Skin of body (tissue), 2 donors: ENCODE data around the gene PGAM2. TPM values are rescaled to one million over a fixed set of nuclear protein-coding genes. Genes with fewer than 3 reads are reported as not detected.
"Not testable (repeated sequence)": the region's sequence is repeated elsewhere in the genome, so short reads cannot be mapped to it uniquely, and the experiment has no call there.

ENCODE experiments used
- DNase-seq: peaks from one replicate; lab custom pipeline; 2025; lab: John Stamatoyannopoulos, UW
- total RNA-seq: library from RNA; depleted of rRNA; stranded (reverse); fragments of >200 nt; gene quantifications from one replicate; pipeline ENCODE4 v1.2.3, GENCODE V29; 2014

The PGAM2 gene
- total RNA-seq, 1 donor from 2014 or later = 45.8 TPM

DNA sequence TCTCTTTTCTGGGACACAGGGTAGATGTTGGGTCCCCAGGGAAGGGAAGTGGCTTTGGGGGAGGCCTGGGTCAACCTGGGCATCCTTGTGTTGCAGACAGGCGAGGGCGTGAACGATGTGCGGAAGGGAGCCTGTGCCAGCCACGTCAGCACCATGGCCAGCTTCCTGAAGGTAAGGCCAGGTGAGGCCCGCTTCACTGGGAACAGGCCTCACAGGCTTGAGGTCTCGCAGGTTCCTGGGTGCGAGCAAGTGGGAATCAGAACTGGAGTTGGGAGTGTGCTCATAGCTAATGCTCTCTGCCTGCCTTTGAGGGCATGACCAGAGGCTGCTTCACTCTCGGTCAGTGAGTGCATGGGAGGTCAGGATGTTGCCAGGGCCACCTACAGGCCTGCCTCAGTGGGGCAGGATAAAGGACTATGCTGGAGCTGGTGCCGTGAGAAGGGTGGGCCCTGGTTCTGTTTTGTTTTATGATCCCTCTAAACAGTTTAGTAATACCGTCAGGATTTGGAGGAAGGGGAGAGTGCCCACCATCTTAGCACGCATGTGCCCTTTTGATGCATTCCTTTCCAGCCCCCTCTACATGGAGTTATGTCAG, 12.5 kb downstream of the PGAM2 start:
- DNase-seq = no peak

DNA sequence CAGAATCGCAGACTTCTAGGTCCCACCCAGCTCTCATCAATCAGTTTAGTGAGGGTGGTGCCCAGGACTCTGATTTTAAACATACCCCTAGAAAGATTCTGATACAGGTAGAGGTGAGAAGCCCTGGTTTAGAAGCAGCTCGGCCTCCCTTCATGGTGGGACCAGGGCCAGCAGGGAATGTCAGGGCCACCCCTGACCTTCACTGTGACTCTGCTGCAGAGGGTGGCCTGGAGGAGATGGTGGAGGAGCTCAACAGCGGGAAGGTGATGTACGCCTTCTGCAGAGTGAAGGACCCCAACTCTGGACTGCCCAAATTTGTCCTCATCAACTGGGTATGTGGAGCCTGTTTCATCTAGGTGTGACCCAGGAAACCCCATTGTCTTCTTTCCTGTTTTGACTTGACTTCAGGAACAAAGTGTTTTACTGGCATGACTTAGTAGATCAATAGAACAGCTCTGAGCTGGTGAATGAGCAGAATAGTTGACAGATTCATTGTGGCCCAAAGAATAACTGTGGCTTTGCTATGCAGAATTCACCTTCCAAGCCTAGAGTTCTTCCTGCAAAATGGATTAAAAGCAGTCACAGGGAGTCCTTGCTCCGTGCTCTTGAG, 13.7 kb downstream of the PGAM2 start:
- DNase-seq = no peak

DNA sequence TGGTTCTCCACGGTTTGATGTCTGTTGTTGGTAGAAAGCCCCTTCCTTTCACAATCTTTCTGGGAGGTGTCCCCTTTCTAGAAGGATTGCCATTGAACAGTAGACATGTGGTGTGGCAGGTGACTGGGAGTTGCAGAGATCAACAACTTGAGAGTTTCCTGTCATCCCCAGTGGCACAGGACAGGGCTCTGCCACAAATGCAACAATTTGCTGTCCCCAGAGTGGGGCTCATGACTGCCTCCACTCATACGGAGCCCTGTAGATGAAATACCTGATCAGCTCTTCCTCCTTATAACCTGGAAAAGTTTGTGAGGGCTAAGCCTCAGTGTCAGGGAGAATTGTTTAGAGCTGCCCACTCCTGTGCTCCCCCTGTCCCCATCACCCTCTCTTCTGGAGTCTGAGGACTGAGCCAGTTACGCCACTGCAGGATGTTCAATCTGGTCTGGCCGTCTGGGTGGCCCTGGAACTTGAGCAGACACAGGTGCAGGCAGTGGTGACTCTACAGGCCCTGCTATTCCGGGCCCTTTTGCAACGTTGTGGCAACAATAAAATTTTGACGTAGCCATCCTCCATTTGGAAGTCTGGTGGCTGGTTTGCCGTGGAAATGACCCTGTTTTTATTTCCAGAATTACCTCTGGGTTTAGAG, 14.3 kb downstream of the PGAM2 start:
- no peak for DNase-seq

DNA sequence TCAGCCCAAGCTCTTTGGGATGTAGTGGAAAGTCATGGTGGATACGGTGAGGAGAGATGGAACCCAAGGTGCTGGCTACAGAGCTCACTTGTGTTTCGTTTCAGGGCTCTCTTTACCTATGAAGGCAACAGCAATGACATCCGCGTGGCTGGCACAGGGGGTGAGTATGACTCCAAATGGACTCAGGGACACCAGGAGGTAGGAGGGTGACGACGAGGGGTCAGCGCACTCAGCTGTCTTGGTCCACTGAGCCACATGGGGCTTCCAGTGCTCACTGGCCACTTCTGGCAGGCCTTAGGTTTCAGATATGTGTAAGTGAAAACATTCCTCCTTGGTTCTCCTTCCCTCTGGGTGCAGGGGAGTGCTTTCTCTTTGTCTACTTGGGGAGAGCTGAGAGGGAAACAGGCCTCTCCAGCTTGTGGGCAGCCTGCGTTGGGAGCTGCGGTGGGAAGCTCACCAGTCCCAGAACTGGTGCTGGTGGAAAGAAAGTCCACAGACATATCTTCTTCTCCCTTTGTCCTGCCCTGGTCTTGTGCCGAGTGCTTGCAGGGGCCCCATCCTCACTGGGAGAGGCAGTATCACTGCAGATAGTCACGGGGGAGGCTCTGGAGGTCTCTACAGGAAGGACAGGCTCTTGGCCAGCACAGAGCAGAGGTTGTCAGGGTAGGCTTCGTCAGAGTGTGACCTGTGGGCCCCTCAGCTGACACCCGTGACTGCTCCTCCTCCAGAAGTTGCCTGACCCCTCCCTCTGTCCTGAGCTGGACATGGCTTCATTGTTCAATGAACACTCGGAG, 15.0 kb downstream of the PGAM2 start:
- no peak for DNase-seq

- no peak for DNase-seq
Measured at GRCh38 chr7:44048031-44048795, 17.2 kb downstream of the PGAM2 start.

DNA sequence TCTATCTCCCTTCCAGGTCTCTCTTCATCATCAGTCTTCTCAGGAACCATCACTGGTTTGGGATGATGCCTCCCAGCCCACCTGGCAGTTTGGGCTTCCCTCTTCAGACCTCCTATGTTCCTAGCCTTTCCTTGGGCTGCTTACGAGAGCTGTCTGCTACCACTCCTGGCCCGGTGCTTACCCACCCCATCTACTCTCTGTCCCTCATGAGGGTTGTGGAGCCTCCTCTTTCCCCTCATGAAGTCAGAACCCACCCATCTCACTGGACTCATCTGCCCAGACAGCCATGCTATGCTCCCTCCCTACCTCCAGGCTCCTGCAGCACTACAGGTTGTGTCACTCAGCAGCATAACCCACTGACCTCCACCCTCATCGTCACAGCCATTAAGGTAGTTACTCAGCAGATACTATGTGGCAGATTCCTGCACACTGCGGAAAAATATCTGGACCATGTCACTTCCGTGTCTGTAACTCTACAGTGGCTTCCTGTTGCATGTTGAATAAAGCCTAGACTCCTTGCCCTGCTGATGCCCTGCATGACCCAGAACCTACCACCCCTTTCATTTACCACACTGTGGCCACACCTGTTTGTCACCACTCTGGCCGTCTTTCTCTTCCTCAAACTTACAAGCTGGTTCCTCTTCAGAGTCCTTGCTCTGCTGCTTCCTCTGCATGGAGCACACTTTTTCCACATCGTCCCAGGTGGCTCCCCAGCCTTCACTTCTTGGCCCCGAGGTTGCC, 18.9 kb downstream of the PGAM2 start:
- no peak for DNase-seq

DNA sequence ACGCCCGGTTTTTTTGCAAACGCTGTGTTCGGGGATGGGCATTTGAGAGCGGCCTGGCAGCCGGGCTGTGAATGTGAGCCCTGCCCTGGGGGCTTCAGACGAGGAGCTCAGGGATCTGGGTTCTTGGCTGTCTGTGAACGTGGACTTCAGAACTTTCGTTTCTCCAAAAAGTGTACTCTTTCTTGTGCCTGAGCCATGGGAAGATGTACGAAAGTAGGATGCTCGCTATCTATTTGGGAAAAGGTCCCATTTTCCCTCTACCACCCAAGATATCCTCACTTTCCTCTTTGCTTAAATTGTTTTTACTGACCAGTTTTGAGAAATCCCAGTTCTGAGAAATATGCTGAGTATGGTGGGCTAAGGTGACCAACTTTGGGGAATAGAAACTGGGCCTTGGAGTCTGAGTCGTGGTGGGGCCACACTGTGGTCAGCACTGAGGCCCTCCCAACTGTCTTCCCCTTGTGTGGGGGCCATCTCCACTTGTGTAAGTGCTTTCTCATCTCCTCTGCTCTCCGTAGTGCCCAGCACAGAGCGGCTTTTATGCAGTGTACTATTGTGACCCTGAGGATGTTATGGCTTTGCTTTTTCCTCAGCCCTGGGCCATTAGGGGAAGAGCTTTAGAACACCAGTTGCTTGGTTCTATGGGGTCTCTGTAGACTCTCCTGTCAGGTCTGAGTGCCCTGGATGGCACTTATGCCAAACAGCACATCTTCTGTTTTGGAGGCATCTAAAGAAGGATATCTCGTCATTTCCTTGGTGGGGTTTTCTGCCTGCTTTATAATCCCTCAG, 19.9 kb downstream of the PGAM2 start:
- DNase-seq = no peak

DNA sequence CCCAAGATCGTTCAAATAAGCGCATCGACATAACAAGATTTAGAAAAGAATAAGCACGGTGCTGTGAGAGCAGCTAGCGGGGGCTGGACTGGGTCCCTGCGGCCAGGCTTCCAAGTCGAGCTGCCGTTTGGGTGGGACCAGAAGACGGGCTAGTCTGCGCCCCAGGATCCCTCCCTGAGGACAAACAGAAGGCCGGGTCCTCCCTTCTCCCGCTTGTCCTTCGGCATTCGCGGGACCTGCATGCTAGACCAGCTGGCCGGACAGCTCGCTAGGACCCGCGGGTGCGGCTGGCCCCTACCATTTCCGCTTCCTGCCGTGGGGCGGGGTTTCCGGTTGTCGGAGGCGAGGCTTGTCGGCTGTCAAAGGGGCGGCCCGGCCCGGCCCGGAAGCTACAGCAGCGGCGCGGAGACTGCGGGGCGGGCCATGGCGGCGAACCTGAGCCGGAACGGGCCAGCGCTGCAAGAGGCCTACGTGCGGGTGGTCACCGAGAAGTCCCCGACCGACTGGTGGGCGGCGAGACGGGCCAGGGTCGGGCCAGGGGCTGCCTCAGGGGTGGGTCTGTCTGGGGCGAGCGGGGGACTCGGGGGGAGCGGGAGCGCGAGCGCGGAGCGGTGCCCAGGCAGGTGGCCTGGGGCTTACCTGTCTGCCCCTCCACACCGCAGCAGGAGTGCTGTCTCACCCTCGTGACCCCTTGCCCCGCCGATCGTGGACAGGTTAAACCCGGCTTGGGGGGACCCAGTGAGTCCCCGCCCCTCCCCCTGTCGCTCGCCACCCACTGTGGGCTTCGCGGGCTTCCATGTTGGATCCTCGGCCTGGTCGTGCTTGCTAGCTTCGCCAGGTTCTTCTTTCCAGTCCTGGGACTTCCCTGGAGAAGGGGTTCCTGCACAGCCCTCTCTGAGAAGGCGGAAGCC, 20.8 kb downstream of the PGAM2 start, which contains the start of gene DBNL:
Gene DBNL, plus strand, starts transcription at position 388 of the 911 bp plus-strand sequence. Its CDS starts 36 bp downstream, at position 424.
- peak; percentile 74 for DNase-seq

DNA sequence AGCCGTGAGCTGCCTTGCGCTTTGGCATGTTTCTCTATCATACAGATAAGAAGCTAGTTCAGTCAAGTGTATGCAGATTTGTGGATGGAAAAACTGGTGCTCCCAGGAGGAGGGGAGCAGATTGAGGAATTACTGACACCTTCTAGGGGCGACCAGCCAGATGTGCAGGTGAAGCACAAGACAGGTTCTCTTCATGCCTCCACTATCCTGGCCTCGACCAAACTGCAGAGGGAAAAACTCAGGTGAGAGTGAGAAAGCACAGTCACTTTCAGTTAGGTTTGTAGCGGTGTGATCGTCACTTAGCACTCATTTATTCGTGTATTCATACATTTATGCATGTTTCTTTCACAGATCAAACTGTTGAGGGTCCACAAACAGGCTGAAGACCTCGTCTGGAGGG, 21.5 kb downstream of the PGAM2 start:
- DNase-seq = no peak

DNA sequence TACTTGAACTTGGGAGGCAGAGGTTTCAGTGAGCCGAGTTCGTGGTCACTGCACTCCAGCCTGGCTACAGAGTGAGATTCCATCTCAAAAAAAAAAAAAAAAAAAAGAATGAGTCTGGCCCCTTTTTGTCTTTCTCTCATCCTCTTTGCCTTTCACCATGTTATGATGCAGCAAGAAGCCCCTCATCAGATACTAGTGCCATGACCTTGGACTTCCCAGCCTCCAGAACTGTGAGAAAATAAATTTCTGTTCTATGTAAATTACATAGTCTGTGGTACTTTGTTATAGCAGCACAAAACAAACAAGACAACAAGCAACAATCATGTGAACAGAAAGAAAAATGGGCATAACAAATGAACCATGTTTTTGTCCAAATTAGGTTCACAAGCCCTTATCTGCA, 23.1 kb downstream of the PGAM2 start:
- DNase-seq = no peak

DNA sequence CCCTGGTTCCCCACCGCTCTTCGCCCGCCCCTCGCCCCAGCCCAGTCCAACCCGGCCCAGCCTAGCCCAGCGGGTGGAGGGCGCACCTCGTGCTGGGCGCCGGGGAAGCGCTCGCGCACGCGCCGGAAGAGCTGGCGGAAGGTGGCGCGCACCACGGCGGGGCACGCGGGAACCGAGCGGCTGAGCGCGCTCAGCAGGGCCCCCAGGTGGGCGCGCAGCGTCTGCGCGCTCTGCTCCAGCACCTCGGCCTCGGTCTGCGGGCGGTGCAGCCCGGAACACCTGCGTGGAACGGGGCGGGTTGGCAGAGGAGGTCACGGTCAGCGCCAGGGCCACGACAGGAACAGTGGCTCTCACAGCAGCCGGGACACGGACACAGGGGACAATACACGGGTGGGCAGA, 24.9 kb downstream of the PGAM2 start:
- DNase-seq = not testable (repeated sequence)

- DNase-seq = not testable (repeated sequence)
Measured at GRCh38 chr7:44039800-44040492, 25.4 kb downstream of the PGAM2 start.

GRCh38 chr7:44038961-44039558, 26.3 kb downstream of the PGAM2 start:
- peak; percentile 43 for DNase-seq

- DNase-seq = not testable (repeated sequence)
Measured at GRCh38 chr7:44038553-44038952, 26.8 kb downstream of the PGAM2 start.

GRCh38 chr7:44037951-44038350, 27.4 kb downstream of the PGAM2 start:
- DNase-seq = not testable (repeated sequence)

DNA sequence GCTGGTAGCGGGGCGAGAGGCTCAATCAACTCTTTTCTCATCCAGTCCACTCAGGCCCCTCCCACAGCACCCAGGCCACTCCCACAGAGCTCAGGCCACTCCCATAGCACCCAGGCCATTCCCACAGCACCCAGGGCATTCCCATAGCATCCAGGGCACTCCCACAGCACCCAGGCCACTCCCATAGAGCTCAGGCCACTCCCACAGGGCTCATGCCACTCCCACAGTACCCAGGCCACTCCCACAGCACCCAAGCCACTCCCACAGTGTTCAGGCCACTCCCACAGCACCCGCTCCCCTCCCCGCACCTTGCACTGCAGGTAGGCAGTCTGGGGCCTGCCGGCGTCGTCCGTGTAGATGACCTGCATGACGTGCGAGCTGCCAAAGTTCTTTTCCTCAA, 29.0 kb downstream of the PGAM2 start:
- DNase-seq = not testable (repeated sequence)
